HG03196 (cell line): Measurements from ENCODE around the gene PSPN.

Experiments used
- ATAC-seq: cut with Tn5 transposase; IDR thresholded peaks from one replicate; pipeline ENCODE4 v1.9.1; 2021; ENCODE audit not compliant: unreplicated experiment

The PSPN gene

GRCh38 chr19:6375411-6376010, at the start of gene PSPN:
Gene PSPN (minus strand): TSS chr19:6375933. CDS start chr19:6375849, 84 bp downstream.
- no peak for ATAC-seq

DNA sequence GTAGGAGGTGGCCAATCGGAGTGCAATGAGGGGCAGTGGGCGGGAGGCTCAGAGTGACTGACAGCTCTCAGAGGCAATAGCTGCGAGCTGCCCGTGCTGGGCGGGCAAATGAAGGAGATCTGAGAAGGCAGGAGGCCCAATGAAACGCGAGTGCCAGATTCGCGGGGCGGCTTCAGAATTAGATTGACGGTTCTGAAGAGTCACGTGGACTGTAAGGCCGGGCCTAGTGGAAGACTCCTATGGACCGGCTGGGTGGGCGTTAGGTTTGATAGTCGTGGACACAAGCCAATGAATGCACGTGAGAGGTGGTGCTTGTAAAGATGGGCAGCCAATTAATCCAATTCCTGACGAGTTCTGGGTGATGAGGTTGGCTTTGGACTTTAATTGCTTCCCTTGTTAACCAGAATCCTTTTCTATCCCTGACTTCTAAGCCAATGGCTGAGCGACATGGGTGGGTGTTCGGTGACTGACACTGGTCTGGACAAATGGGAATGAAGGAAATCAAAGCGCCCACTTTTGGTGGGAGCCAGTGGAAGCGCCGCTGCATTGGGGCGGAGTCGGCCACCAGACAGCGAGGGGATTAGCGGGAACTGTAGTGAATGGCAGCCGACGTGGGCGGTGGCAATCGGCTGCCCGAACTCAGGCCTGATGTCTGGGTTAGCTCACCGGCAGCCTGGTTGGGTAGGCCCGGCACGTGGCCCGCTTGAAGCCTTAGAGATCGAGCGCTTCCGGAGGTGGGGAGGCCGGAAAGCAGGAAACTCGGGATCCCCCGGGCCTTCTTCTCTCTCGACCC, 49.4 kb upstream of the PSPN start:
- peak; percentile 84 for ATAC-seq

GRCh38 chr19:6424195-6424938, 48.6 kb upstream of the PSPN start, which contains the start of gene KHSRP:
Gene KHSRP (minus strand): TSS chr19:6424811. CDS start chr19:6424701, 110 bp downstream.
- ATAC-seq: no peak

- ATAC-seq: no peak
These were observed 47.9 kb upstream of the PSPN start for GRCh38 chr19:6423499-6424194.

GRCh38 chr19:6421075-6422014, 45.6 kb upstream of the PSPN start:
- ATAC-seq: no peak

- ATAC-seq: no peak
These were observed 42.8 kb upstream of the PSPN start for GRCh38 chr19:6418562-6418932.

- ATAC-seq: no peak
These were observed 42.2 kb upstream of the PSPN start for GRCh38 chr19:6417713-6418561.

DNA sequence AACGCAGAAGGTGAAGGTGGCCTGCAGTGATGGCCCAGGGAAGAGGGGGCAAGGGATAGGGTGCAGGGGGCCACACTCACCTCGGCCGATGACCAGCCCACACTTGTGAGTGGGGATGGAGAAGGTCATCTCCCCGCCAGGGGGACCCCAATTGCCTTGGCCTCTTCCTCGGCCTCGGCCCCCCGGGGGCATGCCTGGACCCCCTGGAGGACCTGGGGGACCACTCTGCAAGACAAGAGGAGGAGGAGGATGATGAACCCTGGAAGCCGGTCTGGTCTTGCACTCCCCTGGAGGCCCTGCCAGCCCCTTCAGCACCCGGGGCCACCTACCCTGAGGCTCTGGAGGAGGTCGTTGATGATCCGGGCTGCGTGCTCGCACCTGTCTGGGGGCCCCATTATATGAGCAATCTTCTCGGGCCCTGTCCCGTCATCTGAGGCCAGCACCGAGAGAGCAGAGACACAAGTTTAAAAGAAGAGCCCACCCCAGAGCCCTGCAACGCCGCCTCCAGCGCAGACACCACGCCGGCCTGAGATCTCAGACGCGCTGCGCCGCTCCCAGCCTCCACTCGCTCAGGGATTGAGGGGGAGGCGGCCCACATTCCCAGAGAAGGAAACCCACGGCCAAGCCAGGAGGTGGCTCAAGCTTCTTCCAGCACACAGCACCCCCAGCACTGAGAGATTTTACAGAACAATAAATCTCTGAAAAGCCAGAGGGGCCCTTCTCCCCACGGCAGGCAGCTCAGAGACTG, 41.1 kb upstream of the PSPN start:
- ATAC-seq: no peak

GRCh38 chr19:6415591-6416190, 40.0 kb upstream of the PSPN start:
- ATAC-seq: no peak

DNA sequence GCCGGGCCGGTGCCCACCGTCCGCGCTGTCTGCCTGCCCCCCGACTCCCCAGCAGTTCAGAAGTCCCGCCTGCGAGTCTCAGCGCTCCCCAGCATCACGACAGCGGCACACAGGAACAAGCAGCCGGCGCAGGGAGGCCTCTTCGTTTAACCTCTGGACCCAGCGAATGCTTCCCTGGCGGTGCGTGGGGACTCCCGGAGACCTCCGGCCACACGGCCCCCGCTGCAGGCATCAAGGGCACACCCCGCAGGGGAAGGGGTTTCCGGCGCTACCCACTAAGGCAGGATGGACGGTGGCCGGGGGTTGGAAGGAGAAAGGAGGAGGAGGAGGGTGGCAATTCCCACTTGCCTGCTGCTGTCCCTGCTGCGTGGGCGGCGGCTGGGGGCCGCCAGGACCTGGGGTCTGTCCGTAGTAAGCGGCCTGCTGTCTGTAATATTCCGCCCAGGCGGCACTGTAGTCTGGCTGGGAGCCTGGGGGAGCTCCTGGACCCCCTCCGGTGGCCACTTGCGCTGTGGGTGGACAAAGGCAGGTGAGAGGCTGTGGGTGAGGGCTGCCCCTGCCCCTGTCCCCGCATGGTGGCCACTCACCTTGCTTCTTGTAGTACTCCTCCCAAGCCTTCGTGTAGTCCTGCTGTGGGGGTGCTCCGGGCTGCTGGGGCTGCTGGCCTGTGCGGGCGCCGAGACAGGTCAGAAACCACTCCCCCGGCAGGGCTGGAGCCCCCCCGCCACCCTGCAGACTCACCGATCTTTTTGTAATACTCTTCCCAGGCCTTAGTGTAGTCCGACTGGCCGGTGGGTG, 39.3 kb upstream of the PSPN start:
- ATAC-seq: no peak

GRCh38 chr19:6413721-6414643, 38.2 kb upstream of the PSPN start:
- ATAC-seq: no peak

DNA sequence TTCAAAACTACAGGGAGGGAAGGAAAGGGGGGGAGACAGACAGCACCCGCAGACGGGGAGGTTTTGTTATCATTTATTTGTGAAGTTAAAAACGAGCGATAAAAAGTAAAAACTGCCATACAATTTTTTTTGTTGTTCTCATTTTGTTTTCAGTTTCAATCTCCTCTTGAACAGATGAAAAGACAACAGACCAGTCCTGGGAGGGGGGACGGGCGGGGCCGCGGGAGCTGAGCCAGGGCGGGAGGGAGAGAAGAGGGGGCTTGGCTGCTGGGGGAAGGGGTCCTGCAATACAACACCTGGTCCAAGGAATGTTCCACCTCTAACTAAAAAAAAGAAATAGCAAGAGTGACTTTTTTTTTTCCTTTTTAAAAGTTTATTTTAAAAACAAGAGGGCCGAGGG, 37.6 kb upstream of the PSPN start:
- no peak for ATAC-seq

GRCh38 chr19:6412447-6413091, 36.8 kb upstream of the PSPN start:
- no peak for ATAC-seq

- no peak for ATAC-seq
These were observed 36.3 kb upstream of the PSPN start for GRCh38 chr19:6412061-6412446.

DNA sequence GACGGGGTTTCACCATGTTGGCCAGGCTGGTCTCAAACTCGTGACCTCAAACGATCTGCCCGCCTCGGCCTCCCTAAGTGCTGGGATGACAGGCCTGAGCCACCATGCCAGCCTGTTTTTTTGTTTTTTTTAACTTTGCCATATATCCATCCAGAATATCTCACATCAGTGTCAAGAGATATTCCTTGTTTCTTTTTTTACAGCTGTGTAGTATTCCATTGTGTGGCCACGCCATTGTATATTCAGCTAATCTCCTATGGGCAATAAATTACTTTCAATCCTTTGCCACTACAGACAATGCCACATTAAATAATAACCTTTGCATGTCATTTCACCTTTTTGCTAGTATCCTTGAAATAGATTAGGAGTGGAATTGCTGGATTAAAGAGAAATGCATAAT, 33.6 kb upstream of the PSPN start:
- ATAC-seq: no peak

DNA sequence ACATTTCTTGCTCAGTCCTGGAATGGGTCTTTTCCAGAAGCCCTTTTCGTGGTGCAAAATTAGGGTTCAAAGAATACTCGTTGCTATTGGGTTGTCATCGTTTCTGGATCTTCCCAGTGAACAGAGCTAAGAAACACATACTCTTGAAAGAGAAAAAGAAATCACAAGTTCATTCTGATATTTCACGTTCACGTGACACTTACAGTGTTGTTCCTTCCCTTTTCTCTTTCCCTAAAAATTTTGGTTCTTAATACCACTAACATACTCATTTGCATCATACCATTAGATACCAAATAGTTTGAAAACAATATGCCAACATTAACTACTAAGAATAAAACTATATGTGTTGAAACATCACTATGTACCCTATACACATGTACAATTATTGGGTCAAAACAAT, 30.7 kb upstream of the PSPN start:
- no peak for ATAC-seq
